ENCODE results near the gene AQP4. TPM values are rescaled to one million over a fixed set of nuclear protein-coding genes. Genes with fewer than 3 reads are reported as not detected.

Gene AQP4
- total and polyA plus RNA-seq, 12 donors, result 0.07 to 37.2 (median 9.8) TPM

DNA sequence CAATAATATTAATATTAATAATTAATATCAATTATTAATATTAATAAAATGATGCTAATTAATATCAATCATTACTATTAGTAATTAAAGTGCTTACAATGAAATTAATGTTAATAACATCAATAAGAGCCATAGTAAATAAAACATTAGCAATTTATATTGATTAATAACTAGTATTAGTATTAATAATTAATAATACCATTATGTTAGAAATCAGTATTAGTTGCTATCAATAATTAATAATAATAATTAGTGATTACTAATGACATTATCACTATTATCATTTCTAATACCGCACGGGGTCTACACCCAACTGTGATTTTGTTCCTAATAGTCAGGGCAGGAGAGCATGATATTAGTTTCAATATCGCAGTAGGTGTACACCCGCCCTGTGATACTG is 22.8 kb upstream of the AQP4 start:
- Histone ChIP-seq H3K4me1 (no peaks in the 10 kb centered on the region), H3K27me3 (peaks cover 0 to 10% (median 0%) of the 10 kb centered on the region in 7 donors), H3K4me3 (no peak overlapping the region), H3K9me3 (no peaks in the 10 kb centered on the region), H3K27ac (no peak overlapping the region), H3K36me3 (no peaks in the 10 kb centered on the region)
- no peak for DNase-seq
- 96 to 98% methylated on average over 4 of the region's 4 CpGs for WGBS, 2 donors
- intact Hi-C loops (cut with DNase I), result no loop called here
- ATAC-seq, result no peak
- TF ChIP-seq, protein P1, sequence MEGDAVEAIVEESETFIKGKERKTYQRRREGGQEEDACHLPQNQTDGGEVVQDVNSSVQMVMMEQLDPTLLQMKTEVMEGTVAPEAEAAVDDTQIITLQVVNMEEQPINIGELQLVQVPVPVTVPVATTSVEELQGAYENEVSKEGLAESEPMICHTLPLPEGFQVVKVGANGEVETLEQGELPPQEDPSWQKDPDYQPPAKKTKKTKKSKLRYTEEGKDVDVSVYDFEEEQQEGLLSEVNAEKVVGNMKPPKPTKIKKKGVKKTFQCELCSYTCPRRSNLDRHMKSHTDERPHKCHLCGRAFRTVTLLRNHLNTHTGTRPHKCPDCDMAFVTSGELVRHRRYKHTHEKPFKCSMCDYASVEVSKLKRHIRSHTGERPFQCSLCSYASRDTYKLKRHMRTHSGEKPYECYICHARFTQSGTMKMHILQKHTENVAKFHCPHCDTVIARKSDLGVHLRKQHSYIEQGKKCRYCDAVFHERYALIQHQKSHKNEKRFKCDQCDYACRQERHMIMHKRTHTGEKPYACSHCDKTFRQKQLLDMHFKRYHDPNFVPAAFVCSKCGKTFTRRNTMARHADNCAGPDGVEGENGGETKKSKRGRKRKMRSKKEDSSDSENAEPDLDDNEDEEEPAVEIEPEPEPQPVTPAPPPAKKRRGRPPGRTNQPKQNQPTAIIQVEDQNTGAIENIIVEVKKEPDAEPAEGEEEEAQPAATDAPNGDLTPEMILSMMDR (IDR thresholded peaks at IDR 0.05), result no peak

DNA sequence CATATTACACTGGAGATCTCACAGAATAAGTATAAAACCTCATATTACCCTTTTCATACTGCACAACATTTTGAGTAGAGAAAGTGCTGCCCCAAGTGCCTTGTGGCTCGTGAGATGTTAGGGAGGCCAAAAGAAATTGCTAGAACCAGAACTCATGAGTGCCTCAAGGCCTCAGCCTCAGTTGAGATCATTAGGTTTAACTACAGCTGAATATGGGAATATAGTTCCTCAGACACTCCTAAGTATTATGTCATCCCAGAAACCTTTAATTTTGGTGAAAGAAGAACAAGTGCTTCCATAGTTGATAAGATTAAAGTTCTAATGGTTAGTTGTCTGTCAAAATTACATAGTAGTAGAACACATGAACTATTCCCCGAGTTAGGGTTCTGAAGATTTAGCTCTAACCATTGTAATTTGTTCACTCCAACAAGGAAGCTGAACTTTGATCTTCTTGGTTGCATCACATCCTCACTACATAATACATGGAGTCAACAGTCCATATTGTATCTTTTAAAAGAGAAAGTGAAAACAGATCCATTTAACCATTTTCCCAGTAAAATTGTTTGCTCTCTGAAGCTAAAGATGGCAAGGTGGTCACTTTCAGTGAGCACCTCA is 9.6 kb upstream of the AQP4 start:
- DNase-seq (no peak), ATAC-seq (no peak)
- Histone ChIP-seq H3K4me1 (peaks cover 0 to 2% (median 0%) of the 10 kb centered on the region in 9 donors), H3K27me3 (no peaks in the 10 kb centered on the region), H3K27ac (no peak overlapping the region), H3K9me3 (no peaks in the 10 kb centered on the region), H3K4me3 (no peak overlapping the region), H3K36me3 (no peaks in the 10 kb centered on the region)
- TF ChIP-seq, protein P1 (IDR thresholded peaks at IDR 0.05), result no peak
- intact Hi-C loops (cut with DNase I), result no loop called here
- WGBS, 2 donors, result 78 to 79% methylated on average over 2 of the region's 2 CpGs

DNA sequence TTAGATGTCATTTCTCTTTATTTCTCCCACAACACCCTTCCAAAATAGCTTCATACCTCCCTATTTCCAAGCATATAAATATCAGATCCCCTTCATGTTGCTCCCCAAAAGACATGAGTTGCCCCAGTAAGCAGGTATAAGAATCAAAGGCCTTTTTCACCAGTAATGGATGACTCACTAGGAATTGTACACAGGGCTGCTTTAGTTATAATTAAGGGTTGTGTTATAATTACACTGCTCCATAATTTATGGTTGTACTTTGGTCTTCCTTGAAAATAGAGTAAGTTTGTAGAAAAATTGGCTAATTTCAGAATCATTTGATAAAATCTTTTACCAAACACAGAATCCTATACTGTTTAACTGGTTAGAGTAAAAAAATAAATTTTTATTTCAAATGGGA is 8.8 kb upstream of the AQP4 start:
- no peak overlapping the region for H3K27ac ChIP-seq
- intact Hi-C loops (cut with DNase I), result no loop called here
- H3K4me3 ChIP-seq, result no peak overlapping the region
- peaks cover 0 to 10% (median 2%) of the 10 kb centered on the region in 9 donors for H3K4me1 ChIP-seq
- no peaks in the 10 kb centered on the region for H3K9me3 ChIP-seq
- H3K36me3 ChIP-seq, result no peaks in the 10 kb centered on the region
- DNase-seq, result no peak
- no peaks in the 10 kb centered on the region for H3K27me3 ChIP-seq
- TF ChIP-seq, protein P1 (IDR thresholded peaks at IDR 0.05), result no peak
- ATAC-seq, result no peak

DNA sequence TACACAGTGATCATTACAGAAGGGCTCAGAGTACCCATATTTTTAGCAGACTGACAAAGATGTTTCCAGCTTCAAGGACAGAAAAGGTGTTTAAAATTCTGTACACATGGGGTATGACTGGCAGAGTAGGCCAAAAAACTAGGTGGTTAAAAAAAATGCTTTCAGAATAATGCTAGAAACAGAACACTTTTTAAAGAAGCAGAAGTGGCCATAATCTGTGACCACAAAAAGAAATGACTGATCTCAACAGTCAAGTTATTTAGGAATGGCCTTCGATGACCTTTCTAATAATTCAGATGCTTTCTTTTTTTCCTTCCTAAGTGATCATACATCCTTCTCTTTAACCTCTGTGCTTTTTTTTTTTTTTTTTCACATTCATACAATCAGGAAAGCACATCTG is 4.1 kb upstream of the AQP4 start:
- DNase-seq, result no peak
- WGBS, 2 donors, result 81 to 94% methylated on average over 1 of the region's 1 CpG

More for the DNA sequence above, 4.1 kb upstream of the AQP4 start:
- Histone ChIP-seq H3K27me3 (peaks cover 0 to 1% (median 0%) of the 10 kb centered on the region in 7 donors), H3K27ac (peak overlapping the region in 2 of 10 donors; percentile 1 to 55), H3K9me3 (no peaks in the 10 kb centered on the region), H3K4me1 (peaks cover 0 to 31% (median 10%) of the 10 kb centered on the region in 9 donors), H3K4me3 (no peak overlapping the region), H3K36me3 (no peaks in the 10 kb centered on the region)
- intact Hi-C loops (cut with DNase I), result loop anchor here in 1 of 10 donors (10.0 kb wide), 1 partner anchor 45 kb away; no protein-coding TSS in a partner anchor
- TF ChIP-seq, protein P1 (IDR thresholded peaks at IDR 0.05), result no peak
- no peak for ATAC-seq

All from heart right ventricle (tissue), 16 donors.